Rectal smooth muscle tissue (tissue), 1 donor: ENCODE results near the gene GCNA.

Experiments used
- H3K27ac ChIP-seq: one replicate; pipeline ENCODE4 v1.7.0; 2013; ENCODE audit warnings: low read depth, low read length, inconsistent platforms
- H3K27me3 ChIP-seq: one replicate; pipeline ENCODE4 v1.7.0; 2013; ENCODE audit warnings: low read length; ENCODE audit not compliant: control insufficient read depth, insufficient read depth
- H3K36me3 ChIP-seq: one replicate; pipeline ENCODE4 v1.7.0; 2013; ENCODE audit warnings: low read length; ENCODE audit not compliant: control insufficient read depth, insufficient read depth
- H3K4me1 ChIP-seq: one replicate; pipeline ENCODE4 v1.7.0; 2013; ENCODE audit warnings: low read length; ENCODE audit not compliant: control insufficient read depth, insufficient read depth
- H3K4me3 ChIP-seq: one replicate; pipeline ENCODE4 v1.7.0; 2013; ENCODE audit warnings: low read length
- H3K9ac ChIP-seq: one replicate; pipeline ENCODE4 v1.7.0; 2013; ENCODE audit warnings: low read length

The GCNA gene, protein sequence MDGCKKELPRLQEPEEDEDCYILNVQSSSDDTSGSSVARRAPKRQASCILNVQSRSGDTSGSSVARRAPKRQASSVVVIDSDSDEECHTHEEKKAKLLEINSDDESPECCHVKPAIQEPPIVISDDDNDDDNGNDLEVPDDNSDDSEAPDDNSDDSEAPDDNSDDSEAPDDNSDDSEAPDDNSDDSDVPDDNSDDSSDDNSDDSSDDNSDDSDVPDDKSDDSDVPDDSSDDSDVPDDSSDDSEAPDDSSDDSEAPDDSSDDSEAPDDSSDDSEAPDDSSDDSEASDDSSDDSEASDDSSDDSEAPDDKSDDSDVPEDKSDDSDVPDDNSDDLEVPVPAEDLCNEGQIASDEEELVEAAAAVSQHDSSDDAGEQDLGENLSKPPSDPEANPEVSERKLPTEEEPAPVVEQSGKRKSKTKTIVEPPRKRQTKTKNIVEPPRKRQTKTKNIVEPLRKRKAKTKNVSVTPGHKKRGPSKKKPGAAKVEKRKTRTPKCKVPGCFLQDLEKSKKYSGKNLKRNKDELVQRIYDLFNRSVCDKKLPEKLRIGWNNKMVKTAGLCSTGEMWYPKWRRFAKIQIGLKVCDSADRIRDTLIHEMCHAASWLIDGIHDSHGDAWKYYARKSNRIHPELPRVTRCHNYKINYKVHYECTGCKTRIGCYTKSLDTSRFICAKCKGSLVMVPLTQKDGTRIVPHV

GRCh38 chrX:71578253-71579135 is at the start of gene GCNA:
GCNA (plus strand) TSS chrX:71578437; CDS start chrX:71580822, 2,385 bp downstream.
- no peaks in the 10 kb centered on the region for H3K4me1 ChIP-seq
- H3K36me3 ChIP-seq = no peaks in the 10 kb centered on the region
- H3K27ac ChIP-seq = no peak within 1 kb of the TSS
- no peak within 1 kb of the TSS for H3K4me3 ChIP-seq
- H3K9ac ChIP-seq = no peak within 1 kb of the TSS
- no peaks in the 10 kb centered on the region for H3K27me3 ChIP-seq

DNA sequence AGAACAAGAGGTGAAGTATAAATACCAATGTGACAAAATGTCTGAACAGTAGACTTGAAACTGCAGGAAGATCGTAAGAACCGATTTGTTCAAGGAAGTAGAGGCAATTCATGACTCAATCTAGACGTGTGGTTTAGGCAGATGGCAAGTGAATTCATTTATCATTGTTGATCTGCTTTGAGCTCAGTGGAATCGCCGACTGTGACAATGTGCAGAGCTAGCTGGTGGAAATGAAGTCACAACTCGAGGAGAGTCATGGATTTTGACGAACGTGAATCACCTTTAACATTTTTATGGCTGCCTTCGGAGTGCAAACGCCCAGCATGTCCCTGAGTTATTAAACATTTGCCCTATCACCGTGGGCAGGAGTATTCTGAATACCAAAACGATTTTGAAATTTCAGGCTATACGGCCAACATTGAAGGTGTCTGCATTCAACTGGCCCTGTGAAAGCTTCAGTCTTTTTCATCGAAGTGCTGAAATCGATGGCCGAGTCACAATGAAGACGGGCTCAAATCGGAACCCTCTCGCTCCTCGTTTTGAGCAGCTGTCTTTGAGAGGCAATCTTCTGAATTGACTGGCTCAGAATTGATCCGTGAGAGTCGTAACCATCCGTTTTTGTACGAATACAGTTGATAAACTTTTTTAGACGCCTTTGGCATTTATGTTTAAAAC is 46.0 kb upstream of the GCNA start:
- no peaks in the 10 kb centered on the region for H3K36me3 ChIP-seq
- H3K9ac ChIP-seq = no peak overlapping the region
- peak overlapping the region; percentile 85 for H3K27ac ChIP-seq
- peak overlapping the region; percentile 55 for H3K4me3 ChIP-seq
- H3K4me1 ChIP-seq = no peaks in the 10 kb centered on the region
- H3K27me3 ChIP-seq = no peaks in the 10 kb centered on the region

- peaks cover 3% of the 10 kb centered on the region for H3K36me3 ChIP-seq
- peak within 1 kb of the TSS; percentile 85 for H3K27ac ChIP-seq
- no peaks in the 10 kb centered on the region for H3K4me1 ChIP-seq
- peak within 1 kb of the TSS; percentile 90 for H3K4me3 ChIP-seq
- H3K27me3 ChIP-seq = no peaks in the 10 kb centered on the region
- H3K9ac ChIP-seq = peak within 1 kb of the TSS; percentile 98
Observed at GRCh38 chrX:71532753-71533425, 45.3 kb upstream of the GCNA start, which contains the start of gene OGT. OGT (plus strand) TSS chrX:71533104; CDS start chrX:71533300, 196 bp downstream.

GRCh38 chrX:71533516-71533850 is 44.8 kb upstream of the GCNA start:
- H3K27me3 ChIP-seq = no peaks in the 10 kb centered on the region
- H3K36me3 ChIP-seq = peaks cover 3% of the 10 kb centered on the region
- peak overlapping the region; percentile 90 for H3K4me3 ChIP-seq
- peak overlapping the region; percentile 98 for H3K9ac ChIP-seq
- peak overlapping the region; percentile 85 for H3K27ac ChIP-seq
- no peaks in the 10 kb centered on the region for H3K4me1 ChIP-seq

- H3K27ac ChIP-seq = peak overlapping the region; percentile 85
- peak overlapping the region; percentile 90 for H3K4me3 ChIP-seq
- peak overlapping the region; percentile 98 for H3K9ac ChIP-seq
Observed at GRCh38 chrX:71533851-71534561, 44.2 kb upstream of the GCNA start.

GRCh38 chrX:71534773-71535544 is 43.3 kb upstream of the GCNA start:
- H3K9ac ChIP-seq = no peak overlapping the region
- H3K4me3 ChIP-seq = peak overlapping the region; percentile 90
- H3K27me3 ChIP-seq = no peaks in the 10 kb centered on the region
- H3K36me3 ChIP-seq = peaks cover 3% of the 10 kb centered on the region
- peak overlapping the region; percentile 85 for H3K27ac ChIP-seq
- no peaks in the 10 kb centered on the region for H3K4me1 ChIP-seq

More at GRCh38 chrX:71533851-71534561, 44.2 kb upstream of the GCNA start:
- H3K4me1 ChIP-seq = no peaks in the 10 kb centered on the region
- no peaks in the 10 kb centered on the region for H3K27me3 ChIP-seq
- peaks cover 3% of the 10 kb centered on the region for H3K36me3 ChIP-seq

DNA sequence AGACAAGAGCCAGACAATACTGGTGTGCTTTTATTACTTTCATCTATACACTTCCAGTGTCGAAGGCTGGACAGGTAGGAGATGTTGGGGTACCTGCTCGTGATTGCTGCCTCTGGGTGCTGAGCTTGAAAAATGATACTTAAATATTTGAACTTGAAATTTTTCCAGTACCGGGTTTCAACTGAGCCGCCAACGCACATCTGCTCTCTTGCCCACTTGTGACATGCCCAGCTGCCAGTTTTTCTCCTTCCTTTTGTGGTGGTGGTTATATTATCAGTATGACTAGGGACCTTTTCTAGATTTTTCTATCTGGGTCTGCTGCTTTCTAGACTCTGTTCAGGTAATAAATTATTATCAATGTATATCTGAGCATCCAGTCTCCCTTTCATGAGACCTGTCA is 42.0 kb upstream of the GCNA start:
- no peak overlapping the region for H3K4me3 ChIP-seq
- H3K36me3 ChIP-seq = peaks cover 3% of the 10 kb centered on the region
- H3K27ac ChIP-seq = no peak overlapping the region
- no peak overlapping the region for H3K9ac ChIP-seq
- peaks cover 3% of the 10 kb centered on the region for H3K4me1 ChIP-seq
- H3K27me3 ChIP-seq = no peaks in the 10 kb centered on the region

DNA sequence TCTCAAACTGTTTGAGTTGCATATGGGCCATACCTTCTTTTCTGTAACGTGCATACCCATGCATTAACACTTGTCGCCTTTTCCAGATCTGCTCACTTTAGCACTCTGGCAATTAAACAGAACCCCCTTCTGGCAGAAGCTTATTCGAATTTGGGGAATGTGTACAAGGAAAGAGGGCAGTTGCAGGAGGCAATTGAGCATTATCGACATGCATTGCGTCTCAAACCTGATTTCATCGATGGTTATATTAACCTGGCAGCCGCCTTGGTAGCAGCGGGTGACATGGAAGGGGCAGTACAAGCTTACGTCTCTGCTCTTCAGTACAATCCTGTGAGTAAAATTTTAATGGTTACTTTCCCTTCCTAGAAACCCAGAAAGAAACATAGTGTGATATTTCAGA is 40.5 kb upstream of the GCNA start:
- no peak overlapping the region for H3K9ac ChIP-seq
- peaks cover 3% of the 10 kb centered on the region for H3K36me3 ChIP-seq
- H3K27me3 ChIP-seq = no peaks in the 10 kb centered on the region
- peaks cover 7% of the 10 kb centered on the region for H3K4me1 ChIP-seq
- H3K27ac ChIP-seq = no peak overlapping the region
- no peak overlapping the region for H3K4me3 ChIP-seq

DNA sequence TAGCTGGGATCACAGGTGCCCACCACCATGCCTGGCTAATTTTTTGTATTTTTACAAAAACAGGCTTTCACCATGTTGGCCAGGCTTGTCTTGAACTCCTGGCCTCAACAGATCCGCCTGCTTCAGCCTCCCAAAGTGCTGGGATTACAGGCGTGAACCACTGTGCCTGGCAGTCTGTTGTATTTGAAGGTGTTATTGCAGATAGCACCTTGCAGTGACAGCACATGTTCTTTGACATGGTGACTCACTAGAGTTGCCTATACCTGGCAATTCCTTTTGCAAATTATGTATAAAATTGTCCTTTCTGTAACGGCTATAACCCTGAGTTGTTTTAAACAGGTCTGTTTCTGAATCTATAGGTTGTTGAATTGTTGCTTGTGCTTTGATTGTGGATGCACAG is 37.4 kb upstream of the GCNA start:
- no peak overlapping the region for H3K27ac ChIP-seq
- no peak overlapping the region for H3K9ac ChIP-seq
- H3K4me3 ChIP-seq = no peak overlapping the region
- H3K27me3 ChIP-seq = no peaks in the 10 kb centered on the region
- H3K36me3 ChIP-seq = peaks cover 3% of the 10 kb centered on the region
- peaks cover 7% of the 10 kb centered on the region for H3K4me1 ChIP-seq

DNA sequence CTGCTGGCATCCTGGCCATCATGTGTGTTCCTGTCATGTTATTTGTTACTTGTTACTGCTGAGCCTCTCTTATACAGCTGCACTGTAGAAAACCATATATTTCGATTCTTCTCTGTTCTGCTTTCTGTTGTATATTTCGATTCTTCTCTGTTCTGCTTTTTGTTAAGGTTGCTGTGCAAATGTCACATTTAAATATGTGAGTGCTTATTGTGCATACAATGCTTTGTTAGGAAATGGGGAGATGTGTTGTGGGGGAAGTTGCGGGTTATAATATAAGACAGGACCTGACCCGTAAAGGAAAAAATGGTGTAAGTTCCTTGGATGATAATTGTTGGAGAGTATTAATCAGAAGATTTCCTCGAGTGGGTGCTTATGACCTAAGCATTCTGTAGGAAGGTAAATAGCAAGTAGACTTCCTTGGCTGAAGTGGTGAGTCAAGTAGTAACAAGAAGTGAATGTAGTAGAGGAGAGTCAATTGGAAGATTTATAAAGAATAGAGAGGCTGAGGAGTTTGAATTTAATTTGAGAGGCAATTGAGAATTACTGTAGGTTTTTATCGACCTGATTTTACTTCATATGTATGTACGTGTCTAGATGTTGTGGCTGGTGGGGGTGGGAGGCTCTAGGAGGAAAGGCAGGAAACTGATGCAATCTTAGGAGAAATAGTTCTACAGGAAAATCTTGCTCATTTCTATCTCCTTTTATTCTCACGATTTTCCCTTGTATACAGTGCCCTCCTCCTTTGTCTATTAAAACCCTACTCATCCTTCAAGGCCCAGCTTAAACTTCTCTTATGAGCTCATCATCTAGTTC is 36.8 kb upstream of the GCNA start:
- no peak overlapping the region for H3K4me3 ChIP-seq
- H3K27me3 ChIP-seq = no peaks in the 10 kb centered on the region
- peaks cover 7% of the 10 kb centered on the region for H3K4me1 ChIP-seq
- no peak overlapping the region for H3K9ac ChIP-seq
- no peak overlapping the region for H3K27ac ChIP-seq
- H3K36me3 ChIP-seq = peaks cover 3% of the 10 kb centered on the region
